ENCODE data around the gene CBLN4.

The CBLN4 gene

DNA sequence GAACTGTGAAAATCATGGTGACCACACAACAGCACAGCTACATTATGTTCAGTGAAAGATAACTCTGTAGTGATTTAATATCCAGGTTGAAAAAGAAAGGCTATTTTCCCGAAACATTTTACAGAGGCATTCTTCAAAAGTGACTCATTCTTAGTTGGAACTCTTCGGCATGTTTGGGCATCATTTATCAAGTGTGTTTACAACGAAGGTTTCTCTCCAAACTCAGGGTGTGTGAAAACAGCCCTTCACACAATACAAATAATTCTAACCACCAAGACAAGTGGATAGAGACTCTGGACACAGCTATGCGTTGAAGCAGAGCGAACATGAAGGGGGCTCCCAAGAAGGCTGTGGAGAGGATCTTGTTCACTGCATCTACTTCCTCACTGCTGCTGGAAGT, 57.6 kb downstream of the CBLN4 start:
- Histone ChIP-seq H2AFZ (ENCODE audit: low read length) (no peak overlapping the region), H4K20me1 (ENCODE audit: insufficient read depth, low read length) (no peaks in the 10 kb centered on the region), H3K9me3 (replicated peaks; ENCODE audit: insufficient read depth, low read length) (no peaks in the 10 kb centered on the region), H3K36me3 (replicated peaks; ENCODE audit: insufficient read depth, low read length) (no peaks in the 10 kb centered on the region), H3K27ac (ENCODE audit: low read length) (no peak overlapping the region), H3K4me3 (ENCODE audit: low read length) (no peak overlapping the region), H3K9ac (ENCODE audit: low read length) (no peak overlapping the region), H3K4me2 (ENCODE audit: low read depth, low read length) (no peak overlapping the region), H3K4me1 (ENCODE audit: low read length) (no peaks in the 10 kb centered on the region), H3F3A (ENCODE audit: insufficient read depth, low read length) (no peaks in the 10 kb centered on the region), H3K27me3 (replicated peaks; ENCODE audit: insufficient read depth, low read length) (no peaks in the 10 kb centered on the region), H3K79me2 (ENCODE audit: low read length) (no peaks in the 10 kb centered on the region), H3K9me2 (replicated peaks; ENCODE audit: insufficient read depth, low read length) (no peaks in the 10 kb centered on the region)
- TF ChIP-seq, protein P1, sequence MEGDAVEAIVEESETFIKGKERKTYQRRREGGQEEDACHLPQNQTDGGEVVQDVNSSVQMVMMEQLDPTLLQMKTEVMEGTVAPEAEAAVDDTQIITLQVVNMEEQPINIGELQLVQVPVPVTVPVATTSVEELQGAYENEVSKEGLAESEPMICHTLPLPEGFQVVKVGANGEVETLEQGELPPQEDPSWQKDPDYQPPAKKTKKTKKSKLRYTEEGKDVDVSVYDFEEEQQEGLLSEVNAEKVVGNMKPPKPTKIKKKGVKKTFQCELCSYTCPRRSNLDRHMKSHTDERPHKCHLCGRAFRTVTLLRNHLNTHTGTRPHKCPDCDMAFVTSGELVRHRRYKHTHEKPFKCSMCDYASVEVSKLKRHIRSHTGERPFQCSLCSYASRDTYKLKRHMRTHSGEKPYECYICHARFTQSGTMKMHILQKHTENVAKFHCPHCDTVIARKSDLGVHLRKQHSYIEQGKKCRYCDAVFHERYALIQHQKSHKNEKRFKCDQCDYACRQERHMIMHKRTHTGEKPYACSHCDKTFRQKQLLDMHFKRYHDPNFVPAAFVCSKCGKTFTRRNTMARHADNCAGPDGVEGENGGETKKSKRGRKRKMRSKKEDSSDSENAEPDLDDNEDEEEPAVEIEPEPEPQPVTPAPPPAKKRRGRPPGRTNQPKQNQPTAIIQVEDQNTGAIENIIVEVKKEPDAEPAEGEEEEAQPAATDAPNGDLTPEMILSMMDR (IDR thresholded peaks at IDR 0.05; ENCODE audit: low read length): no peak
- TF ChIP-seq EZH2phosphoT487 (IDR thresholded peaks at IDR 0.05; ENCODE audit: low read length): no peak
- TF ChIP-seq EZH2 (optimal IDR thresholded peaks at IDR 0.05; ENCODE audit: low read depth, low read length): no peak
- DNase-seq: no peak

Data from MM.1S (cell line).